Ramos (cell line): Measurements from ENCODE around the gene AGTR1.
"Not testable (repeated sequence)": the region's sequence is repeated elsewhere in the genome, so short reads cannot be mapped to it uniquely, and the experiment has no call there.

Experiments used
- in situ Hi-C: fragments of 300-500 bp; cut with MboI; formaldehyde crosslinking; loops from one replicate; pipeline ENCODE4 v1.14.3; 2022; ENCODE audit warnings: low sequenced_read_pairs; ENCODE audit not compliant: unreplicated experiment

Gene AGTR1

GRCh38 chr3:148757238-148758215, 59.8 kb downstream of the AGTR1 start:
- in situ Hi-C loops, result no loop called here

GRCh38 chr3:148758303-148758884, 60.7 kb downstream of the AGTR1 start:
- in situ Hi-C loops, result no loop called here

GRCh38 chr3:148759430-148759829, 61.7 kb downstream of the AGTR1 start:
- in situ Hi-C loops, result no loop called here

GRCh38 chr3:148763156-148763680, 65.5 kb downstream of the AGTR1 start:
- in situ Hi-C loops, result no loop called here

- in situ Hi-C loops, result no loop called here
These were observed 66.6 kb downstream of the AGTR1 start for GRCh38 chr3:148763986-148764935.

GRCh38 chr3:148772361-148772760, 74.7 kb downstream of the AGTR1 start:
- in situ Hi-C loops, result no loop called here

- in situ Hi-C loops, result no loop called here
These were observed 75.1 kb downstream of the AGTR1 start for GRCh38 chr3:148772835-148773234.

- in situ Hi-C loops, result no loop called here
These were observed 76.1 kb downstream of the AGTR1 start for GRCh38 chr3:148773805-148774204.

GRCh38 chr3:148778926-148779325, 81.2 kb downstream of the AGTR1 start:
- in situ Hi-C loops, result no loop called here

- in situ Hi-C loops, result not testable (repeated sequence)
These were observed 87.3 kb downstream of the AGTR1 start for GRCh38 chr3:148785026-148785425.

- in situ Hi-C loops, result not testable (repeated sequence)
These were observed 88.5 kb downstream of the AGTR1 start for GRCh38 chr3:148786159-148786558.

GRCh38 chr3:148789146-148789545, 91.4 kb downstream of the AGTR1 start:
- in situ Hi-C loops, result no loop called here

GRCh38 chr3:148789906-148790305, 92.2 kb downstream of the AGTR1 start:
- in situ Hi-C loops, result no loop called here

- in situ Hi-C loops, result no loop called here
These were observed 92.7 kb downstream of the AGTR1 start for GRCh38 chr3:148790370-148790769.

- in situ Hi-C loops, result no loop called here
These were observed 93.4 kb downstream of the AGTR1 start for GRCh38 chr3:148790851-148791735.

- in situ Hi-C loops, result no loop called here
These were observed 94.2 kb downstream of the AGTR1 start for GRCh38 chr3:148791920-148792319.

GRCh38 chr3:148792516-148792915, 94.8 kb downstream of the AGTR1 start:
- in situ Hi-C loops, result no loop called here
